HEK293T (cell line): Measurements from ENCODE around the gene DMAP1.
A peak's percentile ranks its signal among the peaks of the same experiment; 100 is the strongest.

ENCODE experiments used
- ARNT ChIP-seq: fragments of 450-650 bp; IDR thresholded peaks from 2 replicates; pipeline ENCODE4 v1.6.1; 2017; ENCODE audit warnings: mild to moderate bottlenecking
- ELF4 ChIP-seq: fragments of 450-650 bp; IDR thresholded peaks from 2 replicates; pipeline ENCODE4 v1.6.1; 2017; ENCODE audit warnings: antibody characterized with exemption
- FOXK2 ChIP-seq: fragments of 450-650 bp; IDR thresholded peaks from 2 replicates; pipeline ENCODE4 v1.6.1; 2016; ENCODE audit warnings: mild to moderate bottlenecking
- FOXM1 ChIP-seq: fragments of 450-650 bp; IDR thresholded peaks from 2 replicates; pipeline ENCODE4 v1.6.1; 2017; ENCODE audit warnings: mild to moderate bottlenecking, borderline replicate concordance
- NFRKB ChIP-seq: fragments of 450-650 bp; IDR thresholded peaks from 2 replicates; pipeline ENCODE4 v1.6.1; 2016; ENCODE audit warnings: mild to moderate bottlenecking, moderate library complexity
- SP1 ChIP-seq: fragments of 450-650 bp; IDR thresholded peaks from 2 replicates; pipeline ENCODE4 v1.6.1; 2017
- SUZ12 ChIP-seq: fragments of 450-650 bp; IDR thresholded peaks from 2 replicates; pipeline ENCODE4 v1.6.1; 2016; ENCODE audit warnings: mild to moderate bottlenecking
- TF ChIP-seq, protein P1 (sequence below): fragments of 450-650 bp; IDR thresholded peaks from 2 replicates; pipeline ENCODE4 v1.6.1; 2016

- no peak for TF ChIP-seq SUZ12
- TF ChIP-seq ARNT, result no peak
- no peak for TF ChIP-seq ELF4
- TF ChIP-seq FOXM1, result no peak
- no peak for TF ChIP-seq NFRKB
- TF ChIP-seq, protein P1, sequence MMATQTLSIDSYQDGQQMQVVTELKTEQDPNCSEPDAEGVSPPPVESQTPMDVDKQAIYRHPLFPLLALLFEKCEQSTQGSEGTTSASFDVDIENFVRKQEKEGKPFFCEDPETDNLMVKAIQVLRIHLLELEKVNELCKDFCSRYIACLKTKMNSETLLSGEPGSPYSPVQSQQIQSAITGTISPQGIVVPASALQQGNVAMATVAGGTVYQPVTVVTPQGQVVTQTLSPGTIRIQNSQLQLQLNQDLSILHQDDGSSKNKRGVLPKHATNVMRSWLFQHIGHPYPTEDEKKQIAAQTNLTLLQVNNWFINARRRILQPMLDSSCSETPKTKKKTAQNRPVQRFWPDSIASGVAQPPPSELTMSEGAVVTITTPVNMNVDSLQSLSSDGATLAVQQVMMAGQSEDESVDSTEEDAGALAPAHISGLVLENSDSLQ, result peak; percentile 61
- no peak for TF ChIP-seq SP1
- no peak for TF ChIP-seq FOXK2
These were observed 27.8 kb downstream of the DMAP1 start for GRCh38 chr1:44240802-44241671.
